A549 (cell line): ENCODE data around the gene IDH3B. TPM values are rescaled to one million over a fixed set of nuclear protein-coding genes. Genes with fewer than 3 reads are reported as not detected.

Experiments
- ATAC-seq, 2 experiments: fragments of 200-7000 bp in 1 of 2; fragments of >200 bp in 1 of 2; cut with Nextera tagmentation in 1 of 2; cut with Tn5 transposase in 1 of 2; 3 replicates each; pipeline versions ENCODE4 v1.8.0 to v1.9.1; 2018 to 2020; ENCODE audit warnings: mild to moderate bottlenecking in 1 of 2, moderate library complexity in 1 of 2
- CTCF ChIA-PET: fragments of 300-600 bp; sonication (Branson Sonifier 250); formaldehyde crosslinking; extraction: SDS; loops from one replicate; lab custom pipeline; 2021; ENCODE audit warnings: antibody characterized with exemption, inconsistent platforms; lab: Yijun Ruan, JAX
- POLR2A ChIA-PET: fragments of 350-600 bp; formaldehyde crosslinking; extraction: SDS; loops from one replicate; lab custom pipeline; 2021; ENCODE audit warnings: antibody characterized with exemption, inconsistent platforms; lab: Yijun Ruan, JAX
- DNase-seq, 2 experiments: peaks; one replicate each; pipeline versions ENCODE4 v3.0.0 to v3.0.0-alpha.2; 2011 to 2016; ENCODE audit warnings: low read depth in 1 of 2, low spot score in 1 of 2
- FAIRE-seq: peaks from 2 replicates; lab custom pipeline; 2011; peaks lifted over from hg19 to GRCh38; lab: Jason Lieb, UNC
- H3K27ac ChIP-seq, 2 experiments: fragments of >200 bp; sonication (Bioruptor Twin); formaldehyde crosslinking; 3 replicates each; pipeline ENCODE4 v1.5.1; 2016 to 2017
- H3K4me1 ChIP-seq: fragments of >200 bp; sonication (Bioruptor Twin); formaldehyde crosslinking; 3 replicates; pipeline ENCODE4 v1.6.1; 2016
- H3K4me2 ChIP-seq: fragments of >200 bp; sonication (Bioruptor Twin); formaldehyde crosslinking; 3 replicates; pipeline ENCODE4 v1.6.1; 2016
- H3K4me3 ChIP-seq: fragments of >200 bp; sonication (Bioruptor Twin); formaldehyde crosslinking; 3 replicates; pipeline ENCODE4 v1.5.1; 2016
- H3K9me3 ChIP-seq: fragments of >200 bp; sonication (Bioruptor Twin); formaldehyde crosslinking; 3 replicates; pipeline ENCODE4 v1.6.1; 2016
- CBX2 ChIP-seq: fragments of 200-600 bp; sonication (generic); IDR thresholded peaks from 2 replicates; pipeline ENCODE4 v1.6.1; 2016; ENCODE audit warnings: low read depth, mild to moderate bottlenecking, borderline replicate concordance
- CHD2 ChIP-seq: fragments of 150-350 bp; IDR thresholded peaks from 2 replicates; pipeline ENCODE4 v1.6.1; 2014; ENCODE audit warnings: low read length; ENCODE audit not compliant: partially characterized antibody
- EHMT2 ChIP-seq: fragments of 200-600 bp; sonication (generic); IDR thresholded peaks from 2 replicates; pipeline ENCODE4 v1.6.1; 2016; ENCODE audit warnings: antibody characterized with exemption, low read depth, mild to moderate bottlenecking, moderate library complexity
- HMGXB4 ChIP-seq: fragments of 250-450 bp; sonication (Bioruptor Pico); IDR thresholded peaks from 2 replicates; pipeline ENCODE4 v1.5.0; 2021; ENCODE audit warnings: mild to moderate bottlenecking, moderate library complexity, borderline replicate concordance
- HOXB5 ChIP-seq: fragments of 250-450 bp; sonication (Bioruptor Pico); IDR thresholded peaks from 2 replicates; pipeline ENCODE4 v1.5.0; 2020; ENCODE audit warnings: mild to moderate bottlenecking, moderate library complexity
- JUNB ChIP-seq: fragments of >200 bp; sonication (Bioruptor Twin); formaldehyde crosslinking; IDR thresholded peaks from 2 replicates; pipeline ENCODE4 v1.6.1; 2016
- MAZ ChIP-seq: fragments of 150-350 bp; IDR thresholded peaks from 2 replicates; pipeline ENCODE4 v1.6.1; 2014; ENCODE audit warnings: antibody characterized with exemption, low read depth, low read length, borderline replicate concordance
- PBX3 ChIP-seq: IDR thresholded peaks from 2 replicates; pipeline ENCODE4 v1.6.1; 2012
- POLR2AphosphoS2 ChIP-seq: conservative IDR thresholded peaks from 2 replicates; pipeline ENCODE4 v1.6.1; 2012; ENCODE audit warnings: low read length, improper control_type of control experiment, inconsistent platforms
- REST ChIP-seq: fragments of 200-600 bp; sonication (generic); IDR thresholded peaks from 2 replicates; pipeline ENCODE4 v1.6.1; 2016; ENCODE audit warnings: antibody characterized with exemption, mild to moderate bottlenecking, moderate library complexity
- TFCP2L1 ChIP-seq: fragments of 250-450 bp; sonication (Bioruptor Pico); IDR thresholded peaks from 2 replicates; pipeline ENCODE4 v1.5.0; 2021; ENCODE audit warnings: mild to moderate bottlenecking
- TP53 ChIP-seq: fragments of 250-450 bp; sonication (Bioruptor Pico); IDR thresholded peaks from 2 replicates; pipeline ENCODE4 v1.5.0; 2021; ENCODE audit warnings: mild to moderate bottlenecking, moderate library complexity
- USF2 ChIP-seq: fragments of 450-650 bp; IDR thresholded peaks from 2 replicates; pipeline ENCODE4 v1.6.1; 2014; ENCODE audit warnings: antibody characterized with exemption
- WGBS: methylation state at CpG from one replicate; pipeline ENCODE4 v1.1.6; 2017; ENCODE audit errors: missing lambda C conversion rate; 5-methylcytosine and 5-hydroxymethylcytosine counted together
- polyA plus RNA-seq, 4 experiments: library from polyadenylated mRNA; depleted of rRNA in 3 of 4; stranded (reverse); fragments of >200 nt; fragmentation: RNase III in 1 of 4; extraction: RNeasy Plus Mini Kit Qiagen cat#74134 plus additional on column Dnase treatment in 1 of 4; gene quantifications; 2 replicates in 3 of 4; 3 replicates in 1 of 4; pipeline ENCODE4 v1.2.3, GENCODE V29; 2011 to 2017

The IDH3B gene
- polyA plus RNA-seq, 2 of the 4 experiments (the other 2 are of a cell fraction) = 154 to 200 TPM

- CTCF ChIA-PET = interaction anchor here (3.7 kb wide), 1 partner anchor 10 kb away, joined by 19 read pairs; no protein-coding TSS in a partner anchor
- H3K4me1 ChIP-seq = peaks cover 28% of the 10 kb centered on the region
- no peak overlapping the region for H3K4me3 ChIP-seq
- WGBS = 88% methylated on average over 5 of the region's 5 CpGs
- no peaks in the 10 kb centered on the region for H3K9me3 ChIP-seq
- no peak for DNase-seq
- POLR2A ChIA-PET = no interaction called here
- no peak for FAIRE-seq
- no peak overlapping the region for H3K27ac ChIP-seq
- TF ChIP-seq POLR2AphosphoS2 (0 out of 2 replicates have a peak, but pooled peaks have one; percentile 58), JUNB (no peak), PBX3 (peak; percentile 46; the same call in 1 of the 2 replicates), REST (no peak)
- H3K4me2 ChIP-seq = no peak overlapping the region
- no peak for ATAC-seq
These were observed 6.8 kb downstream of the IDH3B start for GRCh38 chr20:2657241-2657640.

- no peak for TF ChIP-seq USF2
- 0 out of 2 replicates have a peak, but pooled peaks have one; percentile 20 for TF ChIP-seq TFCP2L1 (CRISPR knock-in tag)
- ATAC-seq (no peak), FAIRE-seq (no peak), DNase-seq (no peak)
- Histone ChIP-seq H3K4me1 (peaks cover 28% of the 10 kb centered on the region), H3K4me3 (no peak overlapping the region), H3K4me2 (no peak overlapping the region), H3K9me3 (no peaks in the 10 kb centered on the region), H3K27ac (no peak overlapping the region)
- 93% methylated on average over 12 of the region's 12 CpGs for WGBS
- ChIA-PET POLR2A (no interaction called here), CTCF (interaction anchor here (1.1 to 13.5 kb wide), 3 partner anchors 9 to 344 kb away, joined by 3 to 165 read pairs (median 19); no protein-coding TSS in a partner anchor)
These were observed 7.4 kb downstream of the IDH3B start for GRCh38 chr20:2656471-2657117.

GRCh38 chr20:2655331-2656116, 8.5 kb downstream of the IDH3B start:
- POLR2A ChIA-PET = interaction anchor here (1.7 kb wide), 1 partner anchor 8 kb away, joined by 11 read pairs; the partner anchor contains the start of gene IDH3B
- CTCF ChIA-PET = interaction anchor here (1.1 to 13.5 kb wide), 8 partner anchors 7 to 345 kb away, joined by 3 to 165 read pairs (median 6); partner anchors contain the start of gene IDH3B
- whole genome bisulfite sequencing = 95% methylated on average over 17 of the region's 17 CpGs

GRCh38 chr20:2654831-2655230, 9.2 kb downstream of the IDH3B start:
- POLR2A ChIA-PET = interaction anchor here (1.7 kb wide), 1 partner anchor 9 kb away, joined by 11 read pairs; the partner anchor contains the start of gene IDH3B
- CTCF ChIA-PET = interaction anchor here (1.1 to 13.5 kb wide), 7 partner anchors 8 to 130 kb away, joined by 3 to 165 read pairs (median 7); partner anchors contain the start of gene IDH3B
- Histone ChIP-seq H3K4me2 (peak overlapping the region; percentile 98), H3K27ac (peak overlapping the region in 1 of 2 experiments; percentile 95; a peak in 3 of 6 replicates), H3K4me3 (peak overlapping the region; percentile 78; the same call in 2 of the 3 replicates), H3K4me1 (peaks cover 34% of the 10 kb centered on the region), H3K9me3 (no peaks in the 10 kb centered on the region)
- WGBS = 58% methylated on average over 3 of the region's 3 CpGs
- TF ChIP-seq HOXB5 (CRISPR knock-in tag) = no peak
- no peak for TF ChIP-seq HMGXB4 (CRISPR knock-in tag)
- TF ChIP-seq CHD2 = no peak
- no peak for TF ChIP-seq MAZ
- TF ChIP-seq TP53 (CRISPR knock-in tag) = no peak
- no peak for TF ChIP-seq EHMT2
- DNase-seq (no peak), ATAC-seq (no peak), FAIRE-seq (no peak)

More at GRCh38 chr20:2655331-2656116, 8.5 kb downstream of the IDH3B start:
- no peak overlapping the region for H3K4me3 ChIP-seq
- no peak for FAIRE-seq
- peak overlapping the region; percentile 98; the same call in 2 of the 3 replicates for H3K4me2 ChIP-seq
- H3K9me3 ChIP-seq = no peaks in the 10 kb centered on the region
- peaks cover 34% of the 10 kb centered on the region for H3K4me1 ChIP-seq
- no peak for TF ChIP-seq CBX2
- 0 out of 2 replicates have a peak, but pooled peaks have one; percentile 26 for TF ChIP-seq POLR2AphosphoS2
- TF ChIP-seq, all 56 proteins: peak for 1
- ATAC-seq = no peak
- DNase-seq = no peak
- no peak overlapping the region for H3K27ac ChIP-seq
